HepG2 (cell line): ENCODE measurements around the gene RNF135. TPM values are rescaled to one million over a fixed set of nuclear protein-coding genes. Genes with fewer than 3 reads are reported as not detected.

Experiments used
- EEA1 ChIP-seq: sonication (generic); formaldehyde crosslinking; IDR thresholded peaks from 2 replicates; pipeline ENCODE4 v1.5.1; 2020; ENCODE audit warnings: mild to moderate bottlenecking, missing genetic modification reagents, borderline replicate concordance
- FOXJ3 ChIP-seq: sonication (generic); formaldehyde crosslinking; IDR thresholded peaks from 2 replicates; pipeline ENCODE4 v1.4.0; 2020; ENCODE audit warnings: missing genetic modification reagents, mild to moderate bottlenecking, borderline replicate concordance
- MYNN ChIP-seq: sonication (generic); formaldehyde crosslinking; IDR thresholded peaks from 2 replicates; pipeline ENCODE4 v1.4.0; 2020; ENCODE audit warnings: mild to moderate bottlenecking, low read depth, missing genetic modification reagents
- POLR2G ChIP-seq: fragments of 200-400 bp; formaldehyde crosslinking; IDR thresholded peaks from 2 replicates; pipeline ENCODE4 v1.6.1; 2018; ENCODE audit warnings: mild to moderate bottlenecking, low read depth, low read length, moderate library complexity
- RXRA ChIP-seq: sonication (generic); formaldehyde crosslinking; IDR thresholded peaks from 2 replicates; pipeline ENCODE4 v1.5.1; 2020; ENCODE audit warnings: missing genetic modification reagents
- SALL1 ChIP-seq: sonication (generic); formaldehyde crosslinking; IDR thresholded peaks from 2 replicates; pipeline ENCODE4 v1.8.0; 2022; ENCODE audit warnings: mild to moderate bottlenecking, missing genetic modification reagents
- SNAPC5 ChIP-seq: sonication (generic); formaldehyde crosslinking; IDR thresholded peaks from 2 replicates; pipeline ENCODE4 v1.8.1; 2023; ENCODE audit warnings: mild to moderate bottlenecking, missing genetic modification reagents, borderline replicate concordance
- YEATS4 ChIP-seq: sonication (generic); formaldehyde crosslinking; IDR thresholded peaks from 2 replicates; pipeline ENCODE4 v1.4.0; 2020; ENCODE audit warnings: missing genetic modification reagents, borderline replicate concordance
- ZNF264 ChIP-seq: sonication (generic); formaldehyde crosslinking; IDR thresholded peaks from 2 replicates; pipeline ENCODE4 v1.4.0; 2020; ENCODE audit warnings: missing genetic modification reagents
- ZNF468 ChIP-seq: sonication (generic); formaldehyde crosslinking; IDR thresholded peaks from 2 replicates; pipeline ENCODE4 v1.8.0; 2022; ENCODE audit warnings: mild to moderate bottlenecking, moderate library complexity, missing genetic modification reagents
- ZNF747 ChIP-seq: sonication (generic); formaldehyde crosslinking; IDR thresholded peaks from 2 replicates; pipeline ENCODE4 v1.8.1; 2023; ENCODE audit warnings: missing genetic modification reagents, mild to moderate bottlenecking, borderline replicate concordance
- ZZZ3 ChIP-seq: sonication (generic); formaldehyde crosslinking; IDR thresholded peaks from 2 replicates; pipeline ENCODE4 v1.4.0; 2020; ENCODE audit warnings: missing genetic modification reagents, mild to moderate bottlenecking, borderline replicate concordance
- polyA plus RNA-seq, 8 experiments: library from polyadenylated mRNA; depleted of rRNA in 3 of 8; stranded (reverse) in 7 of 8; unstranded in 1 of 8; fragments of >200 nt; fragmentation: Illumina TruSeq in 4 of 8; extraction: Trizol in 4 of 8; gene quantifications; 2 replicates each; pipeline versions ENCODE4 v1.2.1 to v1.2.3, GENCODE V29; 2011 to 2016; ENCODE audit warnings: low read depth in 4 of 8, missing spikeins in 1 of 8, mixed read lengths in 1 of 8; ENCODE audit not compliant: insufficient read depth in 1 of 8
- total RNA-seq, 5 experiments: library from RNA; depleted of rRNA; stranded (reverse); fragments of >200 nt; fragmentation: Illumina TruSeq; extraction: Trizol; gene quantifications; 2 replicates each; pipeline ENCODE4 v1.2.3, GENCODE V29; 2016; ENCODE audit warnings: low read depth in 1 of 5
- TF ChIP-seq, protein P1 (sequence below): sonication (generic); formaldehyde crosslinking; IDR thresholded peaks from 2 replicates; pipeline ENCODE4 v1.5.1; 2020; ENCODE audit warnings: missing genetic modification reagents, mild to moderate bottlenecking, borderline replicate concordance
- TF ChIP-seq, protein P2 (sequence below), 2 experiments: fragments of 450-650 bp in 1 of 2; sonication (generic) in 1 of 2; formaldehyde crosslinking in 1 of 2; IDR thresholded peaks; 2 replicates each; pipeline versions ENCODE4 v1.6.1 to v1.8.0; 2016 to 2022; ENCODE audit warnings: antibody characterized with exemption in 1 of 2, mild to moderate bottlenecking in 1 of 2, missing genetic modification reagents in 1 of 2

RNF135 gene
- total and polyA plus RNA-seq, 2 of the 13 experiments (the other 11 are each of a cell fraction or from before 2014, with no cell fraction given), result not detected

DNA sequence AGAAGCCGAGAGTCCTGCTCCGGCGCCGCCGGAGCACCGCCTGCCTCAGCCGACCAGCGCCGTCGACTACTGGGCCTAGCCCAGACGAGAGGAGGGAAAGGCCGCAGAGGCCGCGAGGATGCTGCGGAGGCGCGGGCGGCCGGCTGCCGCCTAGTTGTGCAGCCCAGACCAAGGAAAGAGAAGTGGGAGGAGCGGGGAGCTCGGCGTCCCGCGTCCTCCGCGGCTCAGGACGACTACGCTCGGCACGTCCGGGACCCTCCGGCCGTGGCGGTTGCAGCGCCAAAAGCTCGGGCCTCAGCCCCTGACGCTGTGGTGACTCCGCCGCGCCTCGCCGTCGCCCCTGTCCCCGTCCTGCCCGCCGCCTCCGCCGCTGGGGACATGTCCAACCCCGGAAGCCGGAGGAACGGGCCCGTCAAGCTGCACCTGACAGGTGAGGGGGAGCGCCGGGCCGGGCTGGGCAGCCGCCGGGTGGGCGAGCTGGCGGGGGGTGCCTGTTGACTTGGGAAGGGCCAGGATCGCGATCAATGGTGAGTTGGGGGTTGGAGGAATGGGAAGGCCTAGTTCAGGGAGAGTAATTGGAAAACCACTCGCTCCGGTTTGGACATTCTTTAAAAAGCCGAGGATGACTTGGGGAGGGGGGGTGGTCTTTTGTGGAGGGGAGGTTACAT is 37.7 kb downstream of the RNF135 start (continued):
- TF ChIP-seq, protein P1, sequence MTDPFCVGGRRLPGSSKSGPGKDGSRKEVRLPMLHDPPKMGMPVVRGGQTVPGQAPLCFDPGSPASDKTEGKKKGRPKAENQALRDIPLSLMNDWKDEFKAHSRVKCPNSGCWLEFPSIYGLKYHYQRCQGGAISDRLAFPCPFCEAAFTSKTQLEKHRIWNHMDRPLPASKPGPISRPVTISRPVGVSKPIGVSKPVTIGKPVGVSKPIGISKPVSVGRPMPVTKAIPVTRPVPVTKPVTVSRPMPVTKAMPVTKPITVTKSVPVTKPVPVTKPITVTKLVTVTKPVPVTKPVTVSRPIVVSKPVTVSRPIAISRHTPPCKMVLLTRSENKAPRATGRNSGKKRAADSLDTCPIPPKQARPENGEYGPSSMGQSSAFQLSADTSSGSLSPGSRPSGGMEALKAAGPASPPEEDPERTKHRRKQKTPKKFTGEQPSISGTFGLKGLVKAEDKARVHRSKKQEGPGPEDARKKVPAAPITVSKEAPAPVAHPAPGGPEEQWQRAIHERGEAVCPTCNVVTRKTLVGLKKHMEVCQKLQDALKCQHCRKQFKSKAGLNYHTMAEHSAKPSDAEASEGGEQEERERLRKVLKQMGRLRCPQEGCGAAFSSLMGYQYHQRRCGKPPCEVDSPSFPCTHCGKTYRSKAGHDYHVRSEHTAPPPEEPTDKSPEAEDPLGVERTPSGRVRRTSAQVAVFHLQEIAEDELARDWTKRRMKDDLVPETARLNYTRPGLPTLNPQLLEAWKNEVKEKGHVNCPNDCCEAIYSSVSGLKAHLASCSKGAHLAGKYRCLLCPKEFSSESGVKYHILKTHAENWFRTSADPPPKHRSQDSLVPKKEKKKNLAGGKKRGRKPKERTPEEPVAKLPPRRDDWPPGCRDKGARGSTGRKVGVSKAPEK (CRISPR knock-in tag), result peak; percentile 46; the same call in 1 of the 2 replicates
- TF ChIP-seq RXRA (0 out of 2 replicates have a peak, but pooled peaks have one; percentile 15), FOXJ3 (no peak), SALL1 (peak; percentile 45), ZNF264 (no peak), ZZZ3 (no peak), EEA1 (CRISPR knock-in tag) (no peak), MYNN (CRISPR knock-in tag) (no peak), POLR2G (no peak), SNAPC5 (CRISPR knock-in tag) (no peak), ZNF747 (no peak), YEATS4 (0 out of 2 replicates have a peak, but pooled peaks have one; percentile 27), ZNF468 (CRISPR knock-in tag) (no peak)
- TF ChIP-seq, protein P2, sequence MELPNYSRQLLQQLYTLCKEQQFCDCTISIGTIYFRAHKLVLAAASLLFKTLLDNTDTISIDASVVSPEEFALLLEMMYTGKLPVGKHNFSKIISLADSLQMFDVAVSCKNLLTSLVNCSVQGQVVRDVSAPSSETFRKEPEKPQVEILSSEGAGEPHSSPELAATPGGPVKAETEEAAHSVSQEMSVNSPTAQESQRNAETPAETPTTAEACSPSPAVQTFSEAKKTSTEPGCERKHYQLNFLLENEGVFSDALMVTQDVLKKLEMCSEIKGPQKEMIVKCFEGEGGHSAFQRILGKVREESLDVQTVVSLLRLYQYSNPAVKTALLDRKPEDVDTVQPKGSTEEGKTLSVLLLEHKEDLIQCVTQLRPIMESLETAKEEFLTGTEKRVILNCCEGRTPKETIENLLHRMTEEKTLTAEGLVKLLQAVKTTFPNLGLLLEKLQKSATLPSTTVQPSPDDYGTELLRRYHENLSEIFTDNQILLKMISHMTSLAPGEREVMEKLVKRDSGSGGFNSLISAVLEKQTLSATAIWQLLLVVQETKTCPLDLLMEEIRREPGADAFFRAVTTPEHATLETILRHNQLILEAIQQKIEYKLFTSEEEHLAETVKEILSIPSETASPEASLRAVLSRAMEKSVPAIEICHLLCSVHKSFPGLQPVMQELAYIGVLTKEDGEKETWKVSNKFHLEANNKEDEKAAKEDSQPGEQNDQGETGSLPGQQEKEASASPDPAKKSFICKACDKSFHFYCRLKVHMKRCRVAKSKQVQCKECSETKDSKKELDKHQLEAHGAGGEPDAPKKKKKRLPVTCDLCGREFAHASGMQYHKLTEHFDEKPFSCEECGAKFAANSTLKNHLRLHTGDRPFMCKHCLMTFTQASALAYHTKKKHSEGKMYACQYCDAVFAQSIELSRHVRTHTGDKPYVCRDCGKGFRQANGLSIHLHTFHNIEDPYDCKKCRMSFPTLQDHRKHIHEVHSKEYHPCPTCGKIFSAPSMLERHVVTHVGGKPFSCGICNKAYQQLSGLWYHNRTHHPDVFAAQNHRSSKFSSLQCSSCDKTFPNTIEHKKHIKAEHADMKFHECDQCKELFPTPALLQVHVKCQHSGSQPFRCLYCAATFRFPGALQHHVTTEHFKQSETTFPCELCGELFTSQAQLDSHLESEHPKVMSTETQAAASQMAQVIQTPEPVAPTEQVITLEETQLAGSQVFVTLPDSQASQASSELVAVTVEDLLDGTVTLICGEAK (IDR thresholded peaks at IDR 0.05), result no peak
- TF ChIP-seq, protein P2 (CRISPR knock-in tag; IDR thresholded peaks at IDR 0.05), result 0 out of 2 replicates have a peak, but pooled peaks have one; percentile 38
